GM21717 (cell line): Measurements from ENCODE around the gene DAB2.

Source experiments
- ATAC-seq: cut with Tn5 transposase; IDR thresholded peaks from one replicate; pipeline ENCODE4 v1.9.1; 2021; ENCODE audit warnings: mild to moderate bottlenecking, moderate library complexity; ENCODE audit not compliant: unreplicated experiment

The DAB2 gene

GRCh38 chr5:39448506-39449128 is 23.8 kb upstream of the DAB2 start:
- ATAC-seq: no peak

- ATAC-seq: no peak
Measured at GRCh38 chr5:39447968-39448367, 23.2 kb upstream of the DAB2 start.

GRCh38 chr5:39447059-39447458 is 22.3 kb upstream of the DAB2 start:
- no peak for ATAC-seq

- ATAC-seq: no peak
Measured at GRCh38 chr5:39446231-39446630, 21.5 kb upstream of the DAB2 start.

- no peak for ATAC-seq
Measured at GRCh38 chr5:39443911-39444310, 19.1 kb upstream of the DAB2 start.

GRCh38 chr5:39442991-39443390 is 18.2 kb upstream of the DAB2 start:
- ATAC-seq: no peak

GRCh38 chr5:39441838-39442237 is 17.1 kb upstream of the DAB2 start:
- ATAC-seq: no peak

GRCh38 chr5:39440958-39441624 is 16.3 kb upstream of the DAB2 start:
- no peak for ATAC-seq

- ATAC-seq: no peak
Measured at GRCh38 chr5:39440192-39440957, 15.6 kb upstream of the DAB2 start.

- ATAC-seq: no peak
Measured at GRCh38 chr5:39439582-39440162, 14.9 kb upstream of the DAB2 start.

- ATAC-seq: no peak
Measured at GRCh38 chr5:39437467-39437866, 12.7 kb upstream of the DAB2 start.

GRCh38 chr5:39433848-39434247 is 9.1 kb upstream of the DAB2 start:
- no peak for ATAC-seq

GRCh38 chr5:39432696-39433530 is 8.1 kb upstream of the DAB2 start:
- no peak for ATAC-seq

- no peak for ATAC-seq
Measured at GRCh38 chr5:39430461-39430860, 5.7 kb upstream of the DAB2 start.

- ATAC-seq: no peak
Measured at GRCh38 chr5:39428640-39429039, 3.9 kb upstream of the DAB2 start.

GRCh38 chr5:39427633-39428032 is 2.9 kb upstream of the DAB2 start:
- no peak for ATAC-seq

- no peak for ATAC-seq
Measured at GRCh38 chr5:39427229-39427628, 2.4 kb upstream of the DAB2 start.

GRCh38 chr5:39426746-39427105 is 1.9 kb upstream of the DAB2 start:
- ATAC-seq: no peak

- no peak for ATAC-seq
Measured at GRCh38 chr5:39426051-39426745, 1.4 kb upstream of the DAB2 start.

- ATAC-seq: no peak
Measured at GRCh38 chr5:39423331-39423751, 1.4 kb downstream of the DAB2 start.
